Ectodermal cell (in vitro differentiated cells): Measurements from ENCODE around the gene GEMIN4. TPM values are rescaled to one million over a fixed set of nuclear protein-coding genes. Genes with fewer than 3 reads are reported as not detected.

Source experiments
- H3K27ac ChIP-seq: 2 replicates; pipeline ENCODE4 v1.7.0; 2013; ENCODE audit warnings: mild to moderate bottlenecking, low read depth, low read length; ENCODE audit not compliant: insufficient read depth, poor library complexity, severe bottlenecking
- H3K27me3 ChIP-seq: 2 replicates; pipeline ENCODE4 v1.7.0; 2013; ENCODE audit warnings: mild to moderate bottlenecking, low read length; ENCODE audit not compliant: insufficient read depth, control insufficient read depth, poor library complexity, severe bottlenecking
- H3K36me3 ChIP-seq: one replicate; pipeline ENCODE4 v1.7.0; 2013; ENCODE audit warnings: low read length; ENCODE audit not compliant: control insufficient read depth, insufficient read depth
- H3K4me1 ChIP-seq: one replicate; pipeline ENCODE4 v1.7.0; 2013; ENCODE audit warnings: low read length; ENCODE audit not compliant: control insufficient read depth, insufficient read depth
- H3K4me3 ChIP-seq: 2 replicates; pipeline ENCODE4 v1.7.0; 2013; ENCODE audit warnings: low read depth, low read length, control low read depth; ENCODE audit not compliant: insufficient read depth
- H3K9me3 ChIP-seq: 2 replicates; pipeline ENCODE4 v1.7.0; 2013; ENCODE audit warnings: mild to moderate bottlenecking, low read length, moderate library complexity; ENCODE audit not compliant: control insufficient read depth
- WGBS, 2 experiments: methylation state at CpG; one replicate each; pipeline ENCODE4 v1.1.7; 2013; ENCODE audit warnings: missing lambda C conversion rate in 2 of 2; 5-methylcytosine and 5-hydroxymethylcytosine counted together
- polyA plus RNA-seq, 4 experiments: library from polyadenylated mRNA; stranded (reverse); fragments of 50-300 nt; gene quantifications; one replicate each; pipeline ENCODE4 v1.2.3, GENCODE V29; 2013

Gene GEMIN4
- polyA plus RNA-seq (2013, experiment 1 of 4): 40.7 TPM
- polyA plus RNA-seq (2013, experiment 2 of 4): 50.2 TPM
- polyA plus RNA-seq (2013, experiment 3 of 4): 29.8 TPM
- 34.6 TPM for polyA plus RNA-seq (2013, experiment 4 of 4)

GRCh38 chr17:752002-752619 lies at the start of gene GEMIN4:
TSS of gene GEMIN4 (minus strand) at chr17:752264. CDS start at chr17:752142, 122 bp downstream.
- Histone ChIP-seq H3K36me3 (peaks cover 16% of the 10 kb centered on the region), H3K9me3 (no peaks in the 10 kb centered on the region), H3K4me3 (peak within 1 kb of the TSS; percentile 93), H3K4me1 (peaks cover 6% of the 10 kb centered on the region), H3K27ac (peak within 1 kb of the TSS; percentile 36), H3K27me3 (no peaks in the 10 kb centered on the region)
- WGBS, 2 experiments: 1% methylated on average over 87 of the region's 87 CpGs

DNA sequence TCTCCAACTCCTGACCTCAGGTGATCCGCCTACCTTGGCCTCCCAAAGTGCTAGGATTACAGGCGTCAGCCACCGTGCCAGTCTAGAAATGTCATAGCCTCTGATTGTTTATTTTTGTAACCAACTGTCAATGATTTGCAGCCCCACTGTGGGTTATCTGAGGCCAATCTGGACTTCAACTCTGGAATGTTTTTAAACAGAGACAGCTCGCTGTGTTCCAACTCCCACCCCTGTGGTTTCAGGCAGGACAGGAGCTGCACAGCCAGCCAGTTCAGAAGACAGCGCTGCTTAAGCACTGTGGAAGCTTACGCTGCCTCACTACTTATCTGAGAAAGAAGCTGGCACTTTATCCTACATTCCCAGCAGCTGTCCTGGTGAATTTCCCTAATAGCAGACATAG lies 49.6 kb upstream of the GEMIN4 start:
- peaks cover 18% of the 10 kb centered on the region for H3K4me1 ChIP-seq
- no peaks in the 10 kb centered on the region for H3K9me3 ChIP-seq
- no peaks in the 10 kb centered on the region for H3K36me3 ChIP-seq
- H3K27ac ChIP-seq: no peak overlapping the region
- no peak overlapping the region for H3K4me3 ChIP-seq
- WGBS, 2 experiments: 93 to 95% methylated on average over 6 of the region's 6 CpGs
- no peaks in the 10 kb centered on the region for H3K27me3 ChIP-seq

GRCh38 chr17:800446-801242 lies 48.6 kb upstream of the GEMIN4 start:
- Histone ChIP-seq H3K9me3 (no peaks in the 10 kb centered on the region), H3K4me3 (no peak overlapping the region), H3K4me1 (peaks cover 18% of the 10 kb centered on the region), H3K27ac (no peak overlapping the region), H3K36me3 (no peaks in the 10 kb centered on the region), H3K27me3 (no peaks in the 10 kb centered on the region)
- WGBS, 2 experiments: 89% methylated on average over 39 of the region's 39 CpGs

- Histone ChIP-seq H3K27ac (no peak overlapping the region), H3K4me1 (peaks cover 15% of the 10 kb centered on the region), H3K36me3 (no peaks in the 10 kb centered on the region), H3K9me3 (no peaks in the 10 kb centered on the region), H3K27me3 (no peaks in the 10 kb centered on the region), H3K4me3 (no peak overlapping the region)
- 93 to 96% methylated on average over 11 of the region's 11 CpGs for WGBS, 2 experiments
Observed at GRCh38 chr17:799261-799660, 47.2 kb upstream of the GEMIN4 start.

DNA sequence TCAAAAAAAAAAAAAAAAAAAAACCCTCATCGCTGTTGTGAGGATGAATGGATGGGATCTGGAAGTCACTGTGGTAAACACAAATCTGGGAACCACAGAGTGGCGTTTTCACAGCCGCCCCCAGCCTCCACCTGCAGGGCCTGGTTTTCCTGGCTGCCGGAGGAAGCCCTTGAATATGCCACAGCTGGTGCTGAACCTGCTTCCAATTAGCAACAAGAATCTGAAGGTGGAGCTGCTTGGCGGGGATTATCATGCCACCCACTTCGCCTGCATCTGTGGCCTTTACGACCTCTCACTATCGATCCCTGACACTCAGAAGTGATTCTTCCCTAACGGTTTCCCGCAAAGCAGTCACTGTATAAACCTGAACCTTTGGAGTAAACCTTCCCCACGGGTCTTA lies 46.2 kb upstream of the GEMIN4 start:
- H3K27ac ChIP-seq: no peak overlapping the region
- H3K36me3 ChIP-seq: no peaks in the 10 kb centered on the region
- no peaks in the 10 kb centered on the region for H3K27me3 ChIP-seq
- peaks cover 6% of the 10 kb centered on the region for H3K4me1 ChIP-seq
- no peak overlapping the region for H3K4me3 ChIP-seq
- no peaks in the 10 kb centered on the region for H3K9me3 ChIP-seq
- 89 to 91% methylated on average over 11 of the region's 11 CpGs for WGBS, 2 experiments

GRCh38 chr17:797236-797840 lies 45.3 kb upstream of the GEMIN4 start:
- H3K9me3 ChIP-seq: no peaks in the 10 kb centered on the region
- H3K4me1 ChIP-seq: peaks cover 6% of the 10 kb centered on the region
- H3K27me3 ChIP-seq: no peaks in the 10 kb centered on the region
- WGBS, 2 experiments: 94 to 96% methylated on average over 22 of the region's 22 CpGs
- H3K27ac ChIP-seq: no peak overlapping the region
- no peak overlapping the region for H3K4me3 ChIP-seq
- H3K36me3 ChIP-seq: peaks cover 4% of the 10 kb centered on the region

DNA sequence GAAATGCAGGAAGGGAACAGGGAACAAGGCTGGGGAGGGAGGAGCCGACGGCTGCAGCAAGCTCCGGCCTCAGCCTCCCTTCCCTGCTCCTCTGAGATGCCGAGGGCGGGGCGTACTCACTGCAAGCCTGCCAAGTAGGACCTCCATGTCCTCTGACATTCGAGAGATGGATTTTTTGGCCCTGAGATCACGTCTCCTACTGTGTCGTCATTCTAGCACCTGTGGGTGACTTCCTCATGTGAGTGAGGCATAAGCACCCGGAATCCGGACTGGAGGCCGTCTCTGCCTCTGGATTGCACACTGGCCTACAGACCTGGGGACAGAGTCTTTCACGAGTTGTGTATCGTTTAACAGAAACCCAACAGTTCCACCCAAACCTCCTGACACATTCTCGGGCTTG lies 44.5 kb upstream of the GEMIN4 start:
- H3K27ac ChIP-seq: no peak overlapping the region

GRCh38 chr17:795721-796120 lies 43.7 kb upstream of the GEMIN4 start:
- H3K27me3 ChIP-seq: no peaks in the 10 kb centered on the region
- H3K9me3 ChIP-seq: no peaks in the 10 kb centered on the region
- H3K27ac ChIP-seq: no peak overlapping the region
- H3K36me3 ChIP-seq: peaks cover 5% of the 10 kb centered on the region
- H3K4me1 ChIP-seq: peaks cover 6% of the 10 kb centered on the region
- H3K4me3 ChIP-seq: no peak overlapping the region
- WGBS, 2 experiments: 93 to 96% methylated on average over 9 of the region's 9 CpGs

More for the DNA sequence above, 44.5 kb upstream of the GEMIN4 start:
- Histone ChIP-seq H3K9me3 (no peaks in the 10 kb centered on the region), H3K4me3 (no peak overlapping the region), H3K27me3 (no peaks in the 10 kb centered on the region), H3K36me3 (peaks cover 5% of the 10 kb centered on the region), H3K4me1 (peaks cover 6% of the 10 kb centered on the region)
- WGBS, 2 experiments: 94 to 96% methylated on average over 15 of the region's 15 CpGs

GRCh38 chr17:795276-795675 lies 43.2 kb upstream of the GEMIN4 start:
- WGBS, 2 experiments: 88 to 89% methylated on average over 14 of the region's 14 CpGs
- H3K27ac ChIP-seq: no peak overlapping the region

GRCh38 chr17:794876-795275 lies 42.8 kb upstream of the GEMIN4 start:
- peaks cover 6% of the 10 kb centered on the region for H3K4me1 ChIP-seq
- no peak overlapping the region for H3K27ac ChIP-seq
- 37 to 40% methylated on average over 18 of the region's 18 CpGs for WGBS, 2 experiments
- H3K27me3 ChIP-seq: no peaks in the 10 kb centered on the region
- H3K36me3 ChIP-seq: peaks cover 5% of the 10 kb centered on the region
- no peaks in the 10 kb centered on the region for H3K9me3 ChIP-seq
- no peak overlapping the region for H3K4me3 ChIP-seq

More at GRCh38 chr17:795276-795675, 43.2 kb upstream of the GEMIN4 start:
- no peaks in the 10 kb centered on the region for H3K9me3 ChIP-seq
- no peak overlapping the region for H3K4me3 ChIP-seq
- peaks cover 5% of the 10 kb centered on the region for H3K36me3 ChIP-seq
- H3K27me3 ChIP-seq: no peaks in the 10 kb centered on the region
- H3K4me1 ChIP-seq: peaks cover 6% of the 10 kb centered on the region
